KMS-11 (cell line): Measurements from ENCODE around the gene PRKG1.

Source experiments
- H2AFZ ChIP-seq: fragments of 200-600 bp; sonication (generic); 2 replicates; pipeline ENCODE4 v1.6.1; 2016; ENCODE audit warnings: antibody characterized with exemption, mixed run types, low read depth
- H3K27ac ChIP-seq: fragments of 200-600 bp; sonication (generic); 2 replicates; pipeline ENCODE4 v1.6.1; 2016; ENCODE audit warnings: mild to moderate bottlenecking, mixed run types
- H3K27me3 ChIP-seq: fragments of 200-600 bp; sonication (generic); 2 replicates; pipeline ENCODE4 v1.6.1; 2017; ENCODE audit warnings: mild to moderate bottlenecking, low read depth, mixed run types, moderate library complexity; ENCODE audit not compliant: insufficient read depth
- H3K36me3 ChIP-seq: fragments of 200-600 bp; sonication (generic); 2 replicates; pipeline ENCODE4 v1.6.1; 2017; ENCODE audit warnings: mild to moderate bottlenecking, mixed run types; ENCODE audit not compliant: insufficient read depth
- H3K4me1 ChIP-seq: fragments of 200-600 bp; sonication (generic); 2 replicates; pipeline ENCODE4 v1.6.1; 2016; ENCODE audit warnings: mild to moderate bottlenecking, low read depth, mixed run types; ENCODE audit not compliant: poor library complexity, severe bottlenecking
- H3K4me2 ChIP-seq: fragments of 200-600 bp; sonication (generic); 2 replicates; pipeline ENCODE4 v1.7.0; 2016; ENCODE audit warnings: mild to moderate bottlenecking, mixed run types
- H3K4me3 ChIP-seq: fragments of 200-600 bp; sonication (generic); IDR thresholded peaks from 2 replicates; pipeline ENCODE4 v1.6.1; 2017; ENCODE audit warnings: low read depth, low read length, mixed read lengths; ENCODE audit not compliant: insufficient read depth
- H3K79me2 ChIP-seq: fragments of 200-600 bp; sonication (generic); 2 replicates; pipeline ENCODE4 v1.6.1; 2016; ENCODE audit warnings: low read depth, mixed run types; ENCODE audit not compliant: insufficient read depth
- H3K9ac ChIP-seq: fragments of 200-600 bp; sonication (generic); 2 replicates; pipeline ENCODE4 v1.6.1; 2016; ENCODE audit warnings: mild to moderate bottlenecking, mixed run types
- H4K20me1 ChIP-seq: fragments of 200-600 bp; sonication (generic); 2 replicates; pipeline ENCODE4 v1.6.1; 2016; ENCODE audit warnings: mild to moderate bottlenecking, mixed run types; ENCODE audit not compliant: insufficient read depth
- TF ChIP-seq, protein P1 (sequence below): fragments of 200-600 bp; sonication (generic); conservative IDR thresholded peaks from 2 replicates; pipeline ENCODE4 v1.6.1; 2017; ENCODE audit warnings: low read depth, mild to moderate bottlenecking, antibody characterized with exemption, low read length, moderate library complexity, mixed read lengths

PRKG1 gene

DNA sequence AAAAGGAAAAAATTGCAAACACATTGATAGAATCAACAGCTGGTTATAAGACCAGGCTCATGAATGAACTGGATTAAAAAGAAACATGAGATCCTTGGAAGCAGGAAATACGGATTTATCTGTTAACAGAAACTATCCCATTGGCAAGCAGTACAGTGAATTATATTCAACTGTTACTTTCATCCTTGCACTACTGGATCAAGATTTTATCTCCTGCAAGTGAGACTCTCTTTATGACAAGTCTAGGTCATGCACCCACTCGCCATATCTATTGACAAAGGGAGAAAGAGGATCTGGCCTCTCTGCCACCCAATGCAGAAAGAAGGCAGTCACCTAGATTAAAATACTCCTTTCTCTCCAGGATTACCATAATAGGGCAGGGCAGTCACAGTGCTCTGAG is 583.7 kb downstream of the PRKG1 start:
- Histone ChIP-seq H3K4me2 (no peak overlapping the region), H3K4me1 (no peaks in the 10 kb centered on the region), H2AFZ (no peak overlapping the region), H3K27me3 (no peaks in the 10 kb centered on the region), H3K36me3 (no peaks in the 10 kb centered on the region), H3K4me3 (no peak overlapping the region), H3K27ac (no peak overlapping the region), H3K79me2 (no peaks in the 10 kb centered on the region), H3K9ac (no peak overlapping the region), H4K20me1 (no peaks in the 10 kb centered on the region)
- TF ChIP-seq, protein P1, sequence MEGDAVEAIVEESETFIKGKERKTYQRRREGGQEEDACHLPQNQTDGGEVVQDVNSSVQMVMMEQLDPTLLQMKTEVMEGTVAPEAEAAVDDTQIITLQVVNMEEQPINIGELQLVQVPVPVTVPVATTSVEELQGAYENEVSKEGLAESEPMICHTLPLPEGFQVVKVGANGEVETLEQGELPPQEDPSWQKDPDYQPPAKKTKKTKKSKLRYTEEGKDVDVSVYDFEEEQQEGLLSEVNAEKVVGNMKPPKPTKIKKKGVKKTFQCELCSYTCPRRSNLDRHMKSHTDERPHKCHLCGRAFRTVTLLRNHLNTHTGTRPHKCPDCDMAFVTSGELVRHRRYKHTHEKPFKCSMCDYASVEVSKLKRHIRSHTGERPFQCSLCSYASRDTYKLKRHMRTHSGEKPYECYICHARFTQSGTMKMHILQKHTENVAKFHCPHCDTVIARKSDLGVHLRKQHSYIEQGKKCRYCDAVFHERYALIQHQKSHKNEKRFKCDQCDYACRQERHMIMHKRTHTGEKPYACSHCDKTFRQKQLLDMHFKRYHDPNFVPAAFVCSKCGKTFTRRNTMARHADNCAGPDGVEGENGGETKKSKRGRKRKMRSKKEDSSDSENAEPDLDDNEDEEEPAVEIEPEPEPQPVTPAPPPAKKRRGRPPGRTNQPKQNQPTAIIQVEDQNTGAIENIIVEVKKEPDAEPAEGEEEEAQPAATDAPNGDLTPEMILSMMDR = no peak

DNA sequence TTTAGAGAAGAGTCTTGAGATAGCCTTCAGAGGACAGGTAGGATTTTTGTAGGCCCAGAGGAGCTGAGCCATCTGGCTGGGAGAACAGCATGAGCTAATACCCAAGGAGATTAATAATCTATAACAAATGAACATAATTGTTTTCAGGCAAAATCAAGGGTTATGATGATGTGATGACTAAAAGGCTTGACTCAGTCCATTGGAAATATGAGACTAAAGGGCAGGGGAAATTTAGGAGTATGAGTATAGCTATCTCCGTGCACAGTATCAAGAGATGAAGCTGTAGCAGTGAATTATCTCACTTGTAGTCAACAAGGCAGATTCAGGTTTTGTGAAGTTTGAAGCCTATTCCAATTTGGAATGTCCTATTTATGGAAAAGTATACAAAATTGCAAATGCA is 585.1 kb downstream of the PRKG1 start:
- Histone ChIP-seq H3K27ac (no peak overlapping the region), H3K27me3 (no peaks in the 10 kb centered on the region), H2AFZ (no peak overlapping the region), H4K20me1 (no peaks in the 10 kb centered on the region), H3K4me3 (no peak overlapping the region), H3K9ac (no peak overlapping the region), H3K4me1 (no peaks in the 10 kb centered on the region), H3K4me2 (no peak overlapping the region), H3K36me3 (no peaks in the 10 kb centered on the region), H3K79me2 (no peaks in the 10 kb centered on the region)
- TF ChIP-seq, protein P1 = no peak

DNA sequence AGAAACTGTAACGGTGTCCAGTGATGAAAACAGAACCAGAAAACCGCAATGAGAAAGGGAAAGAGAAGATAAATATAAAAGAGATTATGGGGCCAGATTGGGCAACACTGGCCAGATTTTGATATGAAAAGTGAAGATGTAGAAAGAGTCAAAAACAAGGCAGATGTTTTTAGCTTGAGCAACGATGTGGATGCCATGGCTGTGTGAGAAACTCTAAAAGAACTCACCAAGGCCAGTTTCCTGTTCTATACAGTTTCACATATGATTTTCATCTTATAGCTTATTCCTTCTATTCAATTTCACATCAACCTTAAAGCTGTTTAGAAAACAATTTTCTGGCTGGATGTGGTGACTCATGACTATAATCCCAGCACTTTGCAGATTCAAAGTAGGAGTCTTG is 588.8 kb downstream of the PRKG1 start:
- no peaks in the 10 kb centered on the region for H4K20me1 ChIP-seq
- H3K36me3 ChIP-seq = no peaks in the 10 kb centered on the region
- no peaks in the 10 kb centered on the region for H3K79me2 ChIP-seq
- no peak overlapping the region for H3K27ac ChIP-seq
- H3K9ac ChIP-seq = no peak overlapping the region
- no peak overlapping the region for H3K4me2 ChIP-seq
- no peaks in the 10 kb centered on the region for H3K27me3 ChIP-seq
- no peak overlapping the region for H3K4me3 ChIP-seq
- H2AFZ ChIP-seq = no peak overlapping the region
- H3K4me1 ChIP-seq = no peaks in the 10 kb centered on the region
- TF ChIP-seq, protein P1 = no peak

DNA sequence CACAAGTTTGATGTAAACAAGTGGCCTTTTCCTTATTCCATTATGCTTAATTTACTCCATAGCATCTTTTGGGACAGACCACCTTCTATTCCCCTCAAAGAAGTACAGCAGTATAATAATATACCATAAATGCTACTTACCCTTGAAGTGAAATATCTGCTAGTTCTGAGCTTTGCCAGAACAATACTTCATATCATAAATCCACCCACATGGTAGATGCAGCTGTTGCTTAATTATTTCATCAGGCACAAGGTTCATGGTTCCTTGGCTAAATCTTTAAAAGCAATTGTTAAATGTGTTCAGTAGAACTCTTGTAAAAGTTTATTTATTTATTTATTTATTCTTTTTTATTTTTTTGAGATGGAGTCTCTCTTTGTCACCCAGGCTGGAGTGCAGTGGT is 592.2 kb downstream of the PRKG1 start:
- no peak overlapping the region for H3K9ac ChIP-seq
- no peak overlapping the region for H3K4me3 ChIP-seq
- H4K20me1 ChIP-seq = no peaks in the 10 kb centered on the region
- TF ChIP-seq, protein P1 = no peak
- no peaks in the 10 kb centered on the region for H3K36me3 ChIP-seq
- no peaks in the 10 kb centered on the region for H3K27me3 ChIP-seq
- no peak overlapping the region for H3K27ac ChIP-seq
- no peaks in the 10 kb centered on the region for H3K79me2 ChIP-seq
- H3K4me2 ChIP-seq = no peak overlapping the region
- no peak overlapping the region for H2AFZ ChIP-seq
- no peaks in the 10 kb centered on the region for H3K4me1 ChIP-seq
